ENCODE data around the gene RAI1.

Gene RAI1

GRCh38 chr17:17852930-17853329, 171.7 kb downstream of the RAI1 start:
- in situ Hi-C loops (cut with MboI; ENCODE audit: low sequenced_read_pairs, unreplicated experiment), result no loop called here
- no peak for TF ChIP-seq CTCF (IDR thresholded peaks at IDR 0.05; ENCODE audit: borderline replicate concordance, control extremely low read depth, extremely low read depth, insufficient read depth, missing control alignments)
- no peak for DNase-seq (ENCODE audit: low spot score)

- TF ChIP-seq CTCF (IDR thresholded peaks at IDR 0.05; ENCODE audit: borderline replicate concordance, control extremely low read depth, extremely low read depth, insufficient read depth, missing control alignments), result no peak
- in situ Hi-C loops (cut with MboI; ENCODE audit: low sequenced_read_pairs, unreplicated experiment), result no loop called here
- DNase-seq (ENCODE audit: low spot score), result no peak
Observed at GRCh38 chr17:17853811-17854447, 172.7 kb downstream of the RAI1 start.

GRCh38 chr17:17855976-17856375, 174.7 kb downstream of the RAI1 start:
- DNase-seq (ENCODE audit: low spot score), result no peak
- TF ChIP-seq CTCF (IDR thresholded peaks at IDR 0.05; ENCODE audit: borderline replicate concordance, control extremely low read depth, extremely low read depth, insufficient read depth, missing control alignments), result no peak
- in situ Hi-C loops (cut with MboI; ENCODE audit: low sequenced_read_pairs, unreplicated experiment), result no loop called here

GRCh38 chr17:17856386-17856785, 175.1 kb downstream of the RAI1 start:
- TF ChIP-seq CTCF (IDR thresholded peaks at IDR 0.05; ENCODE audit: borderline replicate concordance, control extremely low read depth, extremely low read depth, insufficient read depth, missing control alignments), result no peak
- in situ Hi-C loops (cut with MboI; ENCODE audit: low sequenced_read_pairs, unreplicated experiment), result no loop called here
- DNase-seq (ENCODE audit: low spot score), result no peak

GRCh38 chr17:17857496-17857895, 176.2 kb downstream of the RAI1 start:
- in situ Hi-C loops (cut with MboI; ENCODE audit: low sequenced_read_pairs, unreplicated experiment), result no loop called here
- TF ChIP-seq CTCF (IDR thresholded peaks at IDR 0.05; ENCODE audit: borderline replicate concordance, control extremely low read depth, extremely low read depth, insufficient read depth, missing control alignments), result no peak
- DNase-seq (ENCODE audit: low spot score), result no peak

- in situ Hi-C loops (cut with MboI; ENCODE audit: low sequenced_read_pairs, unreplicated experiment), result loop anchor here (10.0 kb wide), 1 partner anchor 45 kb away; no protein-coding TSS in a partner anchor
- peak; percentile 97 for TF ChIP-seq CTCF (IDR thresholded peaks at IDR 0.05; ENCODE audit: borderline replicate concordance, control extremely low read depth, extremely low read depth, insufficient read depth, missing control alignments)
- DNase-seq (ENCODE audit: low spot score), result peak; percentile 87
Observed at GRCh38 chr17:17859909-17860765, 178.9 kb downstream of the RAI1 start.

Measured in GM13976 (cell line).